ENCODE results near the gene TBC1D2B.
A peak's percentile ranks its signal among the peaks of the same experiment; 100 is the strongest.

Gene TBC1D2B

DNA sequence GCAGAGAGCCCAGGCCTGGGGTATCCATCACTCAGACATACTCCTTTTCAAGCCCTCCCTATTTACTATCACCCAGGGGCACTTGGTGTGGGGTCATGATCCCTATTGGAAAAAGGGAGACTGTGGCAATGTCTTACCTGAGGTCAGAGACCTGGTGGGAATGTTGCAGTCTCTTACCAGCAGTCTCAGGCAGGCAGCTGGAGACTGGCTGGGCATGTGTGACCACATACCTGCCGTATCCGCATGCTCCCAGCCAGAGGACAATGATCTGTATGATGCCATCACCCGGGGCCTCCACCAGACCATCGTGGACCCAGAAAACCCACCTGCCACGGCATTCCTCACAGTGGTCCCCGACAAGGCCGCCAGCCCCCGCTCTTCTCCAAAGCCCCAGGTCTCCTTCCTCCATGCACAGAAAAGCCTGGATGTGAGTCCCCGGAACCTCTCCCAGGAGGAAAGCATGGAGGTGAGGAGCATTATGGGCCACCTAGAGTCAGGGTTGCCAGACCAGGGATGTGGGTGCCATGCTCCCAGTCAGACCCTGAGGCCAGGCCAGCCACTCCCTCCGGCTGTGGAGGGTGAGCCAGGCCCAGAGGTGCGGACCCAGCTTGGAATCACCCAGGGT, 20.7 kb upstream of the TBC1D2B start:
- in situ Hi-C loops (cut with HindIII; ENCODE audit: low sequenced_read_pairs), result no loop called here
- no peak for DNase-seq (ENCODE audit: low read depth)
- H3K4me3 ChIP-seq (ENCODE audit: low read depth, low read length), result no peak overlapping the region
- TF ChIP-seq, protein P1, sequence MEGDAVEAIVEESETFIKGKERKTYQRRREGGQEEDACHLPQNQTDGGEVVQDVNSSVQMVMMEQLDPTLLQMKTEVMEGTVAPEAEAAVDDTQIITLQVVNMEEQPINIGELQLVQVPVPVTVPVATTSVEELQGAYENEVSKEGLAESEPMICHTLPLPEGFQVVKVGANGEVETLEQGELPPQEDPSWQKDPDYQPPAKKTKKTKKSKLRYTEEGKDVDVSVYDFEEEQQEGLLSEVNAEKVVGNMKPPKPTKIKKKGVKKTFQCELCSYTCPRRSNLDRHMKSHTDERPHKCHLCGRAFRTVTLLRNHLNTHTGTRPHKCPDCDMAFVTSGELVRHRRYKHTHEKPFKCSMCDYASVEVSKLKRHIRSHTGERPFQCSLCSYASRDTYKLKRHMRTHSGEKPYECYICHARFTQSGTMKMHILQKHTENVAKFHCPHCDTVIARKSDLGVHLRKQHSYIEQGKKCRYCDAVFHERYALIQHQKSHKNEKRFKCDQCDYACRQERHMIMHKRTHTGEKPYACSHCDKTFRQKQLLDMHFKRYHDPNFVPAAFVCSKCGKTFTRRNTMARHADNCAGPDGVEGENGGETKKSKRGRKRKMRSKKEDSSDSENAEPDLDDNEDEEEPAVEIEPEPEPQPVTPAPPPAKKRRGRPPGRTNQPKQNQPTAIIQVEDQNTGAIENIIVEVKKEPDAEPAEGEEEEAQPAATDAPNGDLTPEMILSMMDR (IDR thresholded peaks at IDR 0.05; ENCODE audit: low read depth, low read length, missing control alignments), result no peak

DNA sequence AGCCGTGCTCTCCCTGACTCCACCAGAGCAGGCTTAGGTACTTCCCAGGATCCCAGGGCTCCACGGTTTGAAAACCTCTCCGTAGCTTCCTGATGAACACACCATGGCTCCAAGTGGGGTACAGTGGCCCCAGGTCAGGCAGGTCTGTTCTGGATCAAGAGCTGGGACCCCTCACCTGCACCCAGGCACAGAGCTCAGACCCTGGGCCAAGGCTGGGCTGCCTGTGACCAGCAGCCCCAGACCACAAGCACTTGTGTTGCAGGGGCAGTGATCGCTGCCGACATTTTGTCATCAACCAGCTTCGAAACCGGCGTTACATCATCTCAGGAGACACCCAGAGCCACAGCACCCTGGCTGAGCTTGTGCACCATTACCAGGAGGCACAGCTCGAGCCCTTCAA, 20.2 kb upstream of the TBC1D2B start:
- TF ChIP-seq, protein P1 (IDR thresholded peaks at IDR 0.05; ENCODE audit: low read depth, low read length, missing control alignments), result no peak
- DNase-seq (ENCODE audit: low read depth), result no peak
- in situ Hi-C loops (cut with HindIII; ENCODE audit: low sequenced_read_pairs), result no loop called here
- H3K4me3 ChIP-seq (ENCODE audit: low read depth, low read length), result no peak overlapping the region

DNA sequence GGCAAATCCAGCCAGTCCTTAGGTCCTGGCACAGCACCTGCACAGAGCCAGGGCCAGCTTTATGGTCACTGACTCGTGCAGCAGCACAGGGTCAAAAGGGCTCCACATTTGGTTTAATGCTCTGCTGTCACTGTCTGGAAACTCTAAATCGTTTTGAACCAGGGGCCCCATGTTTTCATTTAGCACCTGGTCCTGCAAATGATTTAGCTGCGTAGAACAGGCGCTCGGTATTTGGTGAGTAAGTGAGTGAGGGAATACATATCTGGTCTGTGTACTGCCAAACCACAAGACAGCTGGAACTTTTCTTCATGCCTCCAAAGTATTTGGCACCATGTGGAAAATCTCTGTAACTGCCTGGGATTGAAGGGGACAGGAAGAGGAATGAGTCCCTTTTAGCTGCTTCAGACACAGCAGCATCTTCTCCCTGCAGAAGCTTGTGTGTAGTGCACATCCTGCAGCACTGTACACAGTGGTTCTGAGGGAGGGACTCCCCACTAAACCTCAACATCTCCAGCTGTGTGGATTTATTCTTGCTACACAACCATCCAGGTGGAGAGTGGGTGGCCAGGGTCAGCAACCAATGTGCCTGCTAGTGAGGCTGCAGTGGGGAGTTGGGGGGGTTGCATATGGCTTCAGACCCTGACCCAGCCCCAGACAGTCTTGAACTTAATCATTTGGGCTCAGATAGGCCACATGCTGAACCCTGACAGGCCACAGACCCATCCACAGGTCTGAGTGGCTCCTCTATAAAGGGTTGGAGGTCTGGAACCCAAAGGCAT, 15.9 kb upstream of the TBC1D2B start:
- DNase-seq (ENCODE audit: low read depth), result peak; percentile 67
- in situ Hi-C loops (cut with HindIII; ENCODE audit: low sequenced_read_pairs), result no loop called here
- TF ChIP-seq, protein P1 (IDR thresholded peaks at IDR 0.05; ENCODE audit: low read depth, low read length, missing control alignments), result no peak

DNA sequence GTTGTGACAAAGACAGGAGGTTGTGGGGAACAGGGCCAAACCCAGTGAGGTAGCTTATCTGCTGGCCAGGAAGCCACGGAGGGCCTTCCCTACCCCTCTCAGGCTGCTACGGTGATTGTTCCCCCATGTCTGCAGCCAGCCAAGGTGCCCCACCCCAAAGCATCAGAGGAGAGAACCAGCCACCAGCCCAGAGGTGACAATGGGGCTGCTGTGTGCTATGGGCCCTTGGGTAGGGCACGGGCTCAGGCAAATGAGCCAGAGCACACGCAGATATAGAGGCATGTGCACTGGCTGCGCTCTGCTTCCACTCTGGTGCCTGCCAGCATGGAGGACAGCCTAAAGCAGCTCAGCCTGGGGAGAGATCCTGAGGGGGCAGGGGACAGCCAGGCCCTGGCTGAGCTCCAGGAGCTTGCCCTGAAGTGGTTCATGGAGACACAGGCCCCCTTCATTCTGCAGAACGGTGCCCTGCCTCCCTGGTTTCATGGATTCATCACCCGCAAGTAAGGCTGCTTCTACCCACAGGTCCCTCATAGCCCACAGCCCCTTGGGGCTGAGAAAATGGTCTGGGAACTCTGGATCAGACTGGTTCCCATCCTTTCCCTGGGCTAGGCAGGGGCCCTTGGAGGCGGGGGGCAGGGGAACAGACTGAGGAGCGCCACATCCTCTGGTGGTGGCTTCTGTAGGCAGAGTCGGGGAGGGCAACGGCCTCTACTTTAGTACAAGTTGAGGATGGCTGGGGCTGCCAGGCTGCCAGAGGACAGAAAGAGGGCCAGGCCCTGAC, 14.9 kb upstream of the TBC1D2B start, which contains the start of gene SH2D7:
SH2D7 (plus strand) TSS at position 301 of the 781 bp plus-strand sequence; CDS start at position 325, 24 bp downstream.
- TF ChIP-seq, protein P1 (IDR thresholded peaks at IDR 0.05; ENCODE audit: low read depth, low read length, missing control alignments), result no peak
- H3K4me3 ChIP-seq (ENCODE audit: low read depth, low read length), result no peak within 1 kb of the TSS
- in situ Hi-C loops (cut with HindIII; ENCODE audit: low sequenced_read_pairs), result no loop called here
- DNase-seq (ENCODE audit: low read depth), result no peak

More for the DNA sequence above, 15.9 kb upstream of the TBC1D2B start:
- H3K4me3 ChIP-seq (ENCODE audit: low read depth, low read length), result no peak overlapping the region

DNA sequence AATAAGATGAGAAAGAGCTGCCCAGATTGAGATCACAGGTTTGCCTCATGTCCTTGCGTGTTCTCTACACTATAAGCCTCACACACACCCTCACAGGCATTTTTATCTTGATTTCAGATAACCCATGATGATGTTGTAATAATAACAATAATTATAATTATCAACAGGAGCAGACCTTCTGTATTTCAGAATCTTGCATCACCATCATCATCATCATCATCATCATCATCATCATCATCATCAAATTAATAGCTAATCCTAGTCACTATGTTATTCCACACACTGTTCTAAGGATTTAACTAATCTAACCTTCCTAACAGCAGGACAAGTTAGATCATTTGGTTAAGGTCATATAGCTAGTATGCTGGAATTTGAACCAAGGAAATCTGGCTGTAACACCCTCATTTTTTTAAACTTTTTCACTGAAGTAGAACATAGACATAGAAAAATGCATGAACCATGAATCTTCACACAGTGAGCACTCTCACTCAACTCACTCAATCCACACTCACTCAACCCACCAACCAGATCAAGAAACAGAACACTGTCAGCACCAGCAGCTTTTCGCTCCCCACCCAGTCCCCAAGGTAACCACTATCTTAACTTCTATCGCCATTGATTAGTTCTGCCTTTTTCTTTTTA, 13.0 kb upstream of the TBC1D2B start:
- DNase-seq (ENCODE audit: low read depth), result no peak
- TF ChIP-seq, protein P1 (IDR thresholded peaks at IDR 0.05; ENCODE audit: low read depth, low read length, missing control alignments), result no peak
- in situ Hi-C loops (cut with HindIII; ENCODE audit: low sequenced_read_pairs), result no loop called here
- H3K4me3 ChIP-seq (ENCODE audit: low read depth, low read length), result no peak overlapping the region

DNA sequence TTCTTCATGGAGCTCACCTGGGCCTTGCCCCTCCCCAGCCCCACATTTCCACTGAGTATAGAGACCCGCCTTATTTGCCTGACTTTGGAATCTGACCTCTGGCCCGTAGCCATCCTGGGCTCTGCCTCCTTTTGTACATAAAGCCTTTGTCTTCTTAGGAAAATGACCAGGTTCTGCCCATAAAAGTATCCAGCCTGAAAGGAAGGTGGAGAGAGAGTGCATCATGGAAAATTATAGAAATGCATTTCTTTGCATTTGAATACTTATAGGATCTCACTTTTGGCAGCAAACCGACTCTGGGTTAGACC, 11.2 kb upstream of the TBC1D2B start:
- in situ Hi-C loops (cut with HindIII; ENCODE audit: low sequenced_read_pairs), result no loop called here
- no peak for DNase-seq (ENCODE audit: low read depth)

More for the DNA sequence above, 11.2 kb upstream of the TBC1D2B start:
- TF ChIP-seq, protein P1 (IDR thresholded peaks at IDR 0.05; ENCODE audit: low read depth, low read length, missing control alignments), result no peak
- no peak overlapping the region for H3K4me3 ChIP-seq (ENCODE audit: low read depth, low read length)
